Dermis microvascular lymphatic vessel endothelial cell (primary cell): Measurements from ENCODE around the gene SNCB. TPM values are rescaled to one million over a fixed set of nuclear protein-coding genes. Genes with fewer than 3 reads are reported as not detected.

Experiments
- DNase-seq, 2 donors: peaks; one replicate each; pipeline versions ENCODE4 v3.0.0 to v3.0.0-alpha.2; 2010; ENCODE audit warnings: low read depth in 2 of 2
- total RNA-seq: library from RNA; depleted of rRNA; stranded (reverse); fragments of >200 nt; gene quantifications from 2 replicates; pipeline ENCODE4 v1.2.1, GENCODE V29; 2014

SNCB gene
- total RNA-seq, 1 donor from 2014 or later: 1.2 TPM

DNA sequence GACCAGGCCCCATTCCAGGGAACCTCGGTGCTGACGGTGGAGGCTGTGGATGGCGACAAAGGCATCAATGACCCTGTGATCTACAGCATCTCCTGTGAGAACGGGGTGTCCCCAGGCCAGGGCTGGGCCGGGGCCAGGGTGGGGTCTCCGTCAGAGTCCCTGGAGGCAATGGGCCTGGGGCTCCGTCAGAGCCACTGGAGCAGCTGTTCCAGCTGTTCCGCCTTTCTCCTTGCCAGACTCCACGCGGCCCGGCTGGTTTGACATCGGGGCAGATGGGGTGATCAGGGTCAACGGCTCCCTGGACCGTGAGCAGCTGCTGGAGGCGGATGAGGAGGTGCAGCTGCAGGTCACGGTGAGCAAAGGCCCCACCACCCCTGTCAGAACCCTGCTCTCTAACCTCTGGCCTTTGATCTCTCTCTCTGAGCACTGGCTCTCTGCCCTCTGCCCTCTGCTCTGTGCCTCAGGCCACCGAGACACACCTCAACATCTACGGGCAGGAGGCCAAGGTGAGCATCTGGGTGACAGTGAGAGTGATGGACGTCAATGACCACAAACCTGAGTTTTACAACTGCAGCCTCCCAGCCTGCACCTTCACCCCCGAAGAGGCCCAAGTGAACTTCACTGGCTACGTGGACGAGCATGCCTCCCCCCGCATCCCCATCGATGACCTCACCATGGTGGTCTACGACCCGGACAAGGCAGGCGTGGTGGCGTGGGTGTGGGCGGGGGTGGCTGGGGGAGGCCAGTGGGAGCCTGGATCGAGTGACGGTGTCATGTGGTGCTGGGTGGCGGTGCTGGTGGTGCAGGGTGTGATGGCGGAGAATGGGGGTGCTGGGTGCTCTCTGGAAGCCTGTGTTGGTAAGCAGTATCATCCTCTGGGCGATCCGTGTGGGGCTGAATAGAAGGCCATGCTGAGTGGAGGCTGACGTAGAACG lies 54.6 kb downstream of the SNCB start:
- no peak for DNase-seq

DNA sequence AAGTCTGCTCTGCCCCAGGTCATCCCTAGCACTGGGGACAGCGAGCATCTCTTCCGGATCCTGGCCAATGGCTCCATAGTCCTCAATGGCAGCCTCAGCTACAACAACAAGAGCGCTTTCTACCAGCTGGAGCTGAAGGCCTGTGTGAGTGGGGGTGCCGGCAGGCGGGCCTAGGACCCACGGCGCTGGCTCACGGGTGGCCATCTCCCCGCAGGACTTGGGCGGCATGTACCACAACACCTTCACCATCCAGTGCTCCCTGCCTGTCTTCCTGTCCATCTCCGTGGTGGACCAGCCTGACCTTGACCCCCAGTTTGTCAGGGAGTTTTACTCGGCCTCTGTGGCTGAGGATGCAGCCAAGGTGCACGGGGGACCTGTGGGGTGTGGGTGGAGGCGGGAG lies 55.3 kb downstream of the SNCB start:
- no peak for DNase-seq

DNA sequence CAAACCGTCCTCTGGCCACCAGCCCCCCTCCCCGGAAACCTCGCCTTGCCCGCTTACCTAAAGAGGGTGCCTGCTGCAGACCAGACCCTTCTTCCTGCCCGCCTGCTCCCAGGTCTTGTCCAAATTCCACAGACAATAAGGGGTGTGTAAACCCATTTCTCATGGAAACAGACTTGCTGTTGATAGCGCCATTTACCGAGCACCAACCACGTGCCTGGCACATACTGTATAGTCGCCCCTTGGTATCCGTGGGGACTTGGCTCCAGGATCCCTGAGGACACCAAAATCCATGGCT lies 56.1 kb downstream of the SNCB start:
- DNase-seq: no peak

DNA sequence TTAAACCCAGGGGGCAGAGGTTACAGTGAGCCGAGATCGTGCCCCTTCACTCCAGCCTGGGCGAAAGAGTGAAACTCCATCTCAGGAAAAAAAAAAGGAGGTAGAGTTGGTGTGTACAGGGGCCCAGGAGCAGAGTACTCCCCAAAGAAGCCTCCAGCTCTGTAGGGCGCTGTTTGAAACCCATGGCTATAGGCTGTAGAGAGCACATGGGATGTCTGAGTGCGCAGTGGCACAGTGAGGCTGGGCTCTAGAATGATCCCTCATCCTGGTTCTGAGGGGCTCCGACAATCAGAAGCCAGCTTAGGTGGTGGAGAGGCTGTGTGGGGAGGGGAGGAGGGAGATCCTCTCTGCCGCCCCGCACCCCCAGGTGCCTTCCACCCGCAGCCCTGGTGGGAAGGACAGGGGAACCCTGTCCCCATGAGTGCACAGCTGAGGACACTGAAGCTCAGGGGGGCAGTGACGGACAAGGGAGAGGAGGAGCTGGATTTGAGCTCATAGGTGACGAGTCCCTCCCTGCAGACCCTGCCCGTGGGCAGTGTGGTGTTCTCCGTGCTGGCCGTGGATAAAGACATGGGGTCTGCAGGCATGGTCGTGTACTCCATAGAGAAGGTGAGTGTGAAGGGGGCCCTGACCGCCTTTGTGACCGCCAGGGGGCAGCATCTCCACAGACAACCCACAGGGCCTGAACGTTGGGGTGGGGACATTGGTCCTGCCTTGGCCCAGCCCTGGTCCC lies 56.6 kb downstream of the SNCB start:
- DNase-seq: peak in 1 of 2 donors; percentile 61

Other genes starting within 250 kb of the SNCB start
- 10.7 and 11.8 TPM in 2 replicates for gene NOP16, start 241.9 kb downstream of the SNCB start, total RNA-seq
- gene HIGD2A, start 241.8 kb downstream of the SNCB start, total RNA-seq: 36.3 and 55.5 TPM in 2 replicates
- 115 and 147 TPM in 2 replicates for gene CLTB, start 214.0 kb downstream of the SNCB start, total RNA-seq
- 48.4 and 56.5 TPM in 2 replicates for gene FAF2, start 182.1 kb downstream of the SNCB start, total RNA-seq
- gene RNF44, start 93.1 kb downstream of the SNCB start, total RNA-seq: 2.4 and 7.0 TPM in 2 replicates
- gene CDHR2, start 81.2 kb downstream of the SNCB start, total RNA-seq: under 0.01 and 0.25 TPM in 2 replicates
- 4.5 and 4.8 TPM in 2 replicates for gene GPRIN1, start 20.4 kb downstream of the SNCB start, total RNA-seq
- gene EIF4E1B, start 141 bp upstream of the SNCB start, total RNA-seq: under 0.01 TPM in 1 of 2 replicates, not detected in the other
- gene TSPAN17, start 16.9 kb upstream of the SNCB start, total RNA-seq: 36.5 and 47.7 TPM in 2 replicates
- 0.26 and 0.63 TPM in 2 replicates for gene UNC5A, start 180.0 kb upstream of the SNCB start, total RNA-seq